Mucosa of gallbladder (tissue), 1 donor: Measurements from ENCODE around the gene EIF4E1B. TPM values are rescaled to one million over a fixed set of nuclear protein-coding genes. Genes with fewer than 3 reads are reported as not detected.
A peak's percentile ranks its signal among the peaks of the same experiment; 100 is the strongest.
"Not testable (repeated sequence)": the region's sequence is repeated elsewhere in the genome, so short reads cannot be mapped to it uniquely, and the experiment has no call there.

ENCODE experiments used
- DNase-seq: peaks from one replicate; pipeline ENCODE4 v3.0.0-alpha.2; 2020; ENCODE audit warnings: low spot score
- total RNA-seq: library from RNA; stranded (reverse); gene quantifications from one replicate; pipeline ENCODE4 v1.2.1, GENCODE V29; 2021
- donor health status: DM: no; HTN: no; CAD: no.

The EIF4E1B gene, protein sequence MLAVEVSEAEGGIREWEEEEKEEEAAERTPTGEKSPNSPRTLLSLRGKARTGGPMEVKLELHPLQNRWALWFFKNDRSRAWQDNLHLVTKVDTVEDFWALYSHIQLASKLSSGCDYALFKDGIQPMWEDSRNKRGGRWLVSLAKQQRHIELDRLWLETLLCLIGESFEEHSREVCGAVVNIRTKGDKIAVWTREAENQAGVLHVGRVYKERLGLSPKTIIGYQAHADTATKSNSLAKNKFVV
- total RNA-seq = not detected

DNA sequence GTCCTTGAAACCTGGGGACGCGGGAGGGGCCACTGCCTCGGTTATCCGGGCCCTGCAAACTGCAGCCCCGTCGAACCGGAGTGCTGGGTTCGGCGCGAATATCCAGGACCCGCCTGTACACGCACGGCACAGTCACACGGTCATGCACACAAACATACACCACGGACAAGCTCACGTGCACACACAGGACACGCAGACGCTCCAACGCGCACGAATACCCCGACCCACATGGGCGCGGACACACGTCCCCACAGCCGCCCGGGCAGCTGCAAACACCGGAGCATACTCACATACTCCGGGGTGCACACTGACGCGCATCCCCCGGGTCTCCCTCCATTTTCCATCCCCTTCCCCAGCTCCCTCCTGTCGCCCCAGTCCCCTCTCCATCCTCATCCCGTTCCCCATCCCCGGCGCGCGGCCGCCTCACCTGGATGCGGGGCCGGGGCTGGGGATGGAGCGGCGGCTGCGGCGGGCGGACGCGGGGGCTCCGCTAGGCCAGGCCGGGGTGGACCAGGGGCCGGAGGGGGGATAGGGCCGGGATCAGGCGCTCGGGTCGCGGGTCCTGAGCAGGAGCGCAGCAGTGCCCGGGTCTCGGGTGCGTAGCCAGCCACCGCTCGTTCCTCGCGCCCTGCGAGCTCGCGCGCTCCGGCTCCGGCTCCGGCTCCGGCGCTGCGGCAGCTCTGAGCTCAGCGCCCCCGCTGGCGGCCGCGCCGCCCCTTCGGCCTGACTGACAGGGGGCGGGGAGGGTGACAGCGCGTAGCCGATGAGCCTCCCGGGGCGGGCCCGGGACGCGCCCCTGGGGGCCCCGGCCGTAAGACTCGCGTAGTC, at the start of gene EIF4E1B, which contains the start of gene SNCB:
EIF4E1B (plus strand) TSS at position 823 of the 828 bp plus-strand sequence. CDS start 12,113 bp downstream, outside the sequence.
SNCB (minus strand) TSS at position 682 of the 828 bp plus-strand sequence. CDS start 880 bp downstream, outside the sequence.
- no peak for DNase-seq

DNA sequence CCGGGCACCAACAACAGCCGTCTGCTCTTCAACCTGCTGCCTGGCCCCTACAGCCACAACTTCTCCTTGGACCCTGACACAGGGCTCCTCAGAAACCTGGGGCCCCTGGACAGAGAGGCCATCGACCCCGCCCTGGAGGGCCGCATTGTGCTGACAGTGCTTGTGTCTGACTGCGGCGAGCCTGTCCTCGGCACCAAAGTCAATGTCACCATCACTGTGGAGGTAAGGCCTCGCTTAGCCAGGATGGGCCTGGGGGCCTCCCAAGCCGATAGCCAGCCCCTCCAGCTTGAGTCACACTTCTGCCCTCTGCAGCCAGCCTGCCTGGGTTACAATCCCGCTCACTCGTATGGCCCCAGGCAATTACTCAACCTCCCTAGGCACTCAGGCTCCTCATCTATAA, 49.1 kb upstream of the EIF4E1B start:
- no peak for DNase-seq

DNA sequence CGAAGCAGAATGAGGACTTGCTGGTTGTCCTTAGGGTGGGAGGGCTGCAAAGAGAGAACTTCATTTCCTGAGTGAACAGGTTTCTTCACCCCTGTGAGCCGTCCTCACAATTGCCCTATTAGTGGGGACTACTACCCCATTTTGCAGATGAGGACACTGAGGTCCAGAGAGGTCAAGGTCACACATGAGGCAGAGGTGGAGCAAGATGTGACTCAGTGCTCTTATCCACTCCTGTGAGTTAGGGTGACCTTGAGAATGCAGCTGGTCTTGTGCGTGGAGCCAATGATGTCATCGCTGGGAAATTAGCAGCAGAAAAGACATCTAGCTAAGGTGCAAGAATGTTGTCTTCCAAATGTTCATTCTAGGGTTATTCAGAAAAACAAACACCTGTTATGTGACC, 47.4 kb upstream of the EIF4E1B start:
- no peak for DNase-seq

DNA sequence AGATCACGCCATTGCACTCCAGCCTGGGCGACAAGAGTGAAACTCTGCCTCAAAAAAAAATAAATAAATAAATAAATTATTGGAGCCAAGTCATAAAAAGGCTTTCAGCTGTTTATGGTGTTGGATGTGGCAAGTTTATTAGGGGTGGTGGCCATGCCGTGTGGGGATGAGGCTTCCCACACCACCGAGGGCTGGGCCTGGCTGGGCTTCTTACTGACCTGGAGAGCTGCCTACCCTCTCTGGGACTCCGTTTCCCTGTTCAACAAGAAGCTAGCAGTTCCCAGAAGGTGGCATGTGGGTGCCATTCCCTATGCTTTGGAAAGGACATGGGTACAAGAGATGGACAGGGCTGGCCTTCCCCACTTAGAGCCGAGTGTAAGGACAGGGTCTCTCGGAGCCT, 43.1 kb upstream of the EIF4E1B start:
- DNase-seq = no peak

DNA sequence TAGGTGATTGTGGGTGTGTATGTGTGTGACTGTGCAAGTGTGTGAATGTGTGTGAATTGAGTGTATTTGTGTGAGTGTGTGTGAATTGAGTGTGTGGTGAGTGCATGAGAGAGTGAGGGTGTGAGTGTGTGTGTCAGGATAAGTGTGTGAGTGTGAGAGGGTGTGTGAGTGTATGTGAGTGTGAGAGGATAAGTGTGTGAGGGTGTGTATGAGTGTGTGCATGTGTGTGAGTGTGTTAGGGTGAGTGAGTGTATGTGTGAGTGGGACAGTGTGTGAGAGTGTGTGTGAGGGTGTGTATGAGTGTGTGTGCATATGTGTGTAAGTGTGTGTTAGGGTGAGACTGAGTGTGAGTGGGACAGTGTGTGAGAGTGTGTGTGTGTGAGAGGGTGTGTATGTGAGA, 42.2 kb upstream of the EIF4E1B start:
- no peak for DNase-seq

DNA sequence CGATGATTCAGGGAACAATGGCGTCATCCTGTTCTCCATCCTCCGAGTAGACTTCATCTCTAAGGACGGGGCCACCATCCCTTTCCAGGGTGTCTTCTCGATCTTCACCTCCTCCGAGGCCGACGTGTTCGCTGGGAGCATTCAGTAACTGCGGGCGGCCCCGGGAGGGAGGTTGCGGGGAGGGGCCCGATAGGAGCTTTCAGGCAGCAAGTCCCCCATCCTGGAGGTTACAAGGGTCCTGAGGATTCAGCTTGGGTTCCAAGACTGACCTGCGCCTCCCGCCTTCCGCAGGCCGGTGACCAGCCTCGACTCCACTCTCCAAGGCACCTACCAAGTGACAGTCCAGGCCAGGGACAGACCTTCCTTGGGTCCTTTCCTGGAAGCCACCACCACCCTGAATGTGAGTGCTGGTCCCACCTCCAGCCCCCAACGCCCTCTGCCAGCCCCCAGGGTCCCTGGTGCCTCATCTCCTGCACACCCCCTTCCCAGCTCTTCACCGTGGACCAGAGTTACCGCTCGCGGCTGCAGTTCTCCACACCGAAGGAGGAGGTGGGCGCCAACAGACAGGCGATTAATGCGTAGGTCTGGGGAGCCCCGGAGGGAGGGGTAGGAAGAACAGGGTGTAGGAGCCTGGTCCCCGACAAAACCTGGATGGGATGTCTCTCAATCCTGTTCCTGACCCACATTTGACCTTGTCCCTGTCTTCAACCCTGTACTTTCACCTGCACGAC, 41.3 kb upstream of the EIF4E1B start:
- no peak for DNase-seq

DNA sequence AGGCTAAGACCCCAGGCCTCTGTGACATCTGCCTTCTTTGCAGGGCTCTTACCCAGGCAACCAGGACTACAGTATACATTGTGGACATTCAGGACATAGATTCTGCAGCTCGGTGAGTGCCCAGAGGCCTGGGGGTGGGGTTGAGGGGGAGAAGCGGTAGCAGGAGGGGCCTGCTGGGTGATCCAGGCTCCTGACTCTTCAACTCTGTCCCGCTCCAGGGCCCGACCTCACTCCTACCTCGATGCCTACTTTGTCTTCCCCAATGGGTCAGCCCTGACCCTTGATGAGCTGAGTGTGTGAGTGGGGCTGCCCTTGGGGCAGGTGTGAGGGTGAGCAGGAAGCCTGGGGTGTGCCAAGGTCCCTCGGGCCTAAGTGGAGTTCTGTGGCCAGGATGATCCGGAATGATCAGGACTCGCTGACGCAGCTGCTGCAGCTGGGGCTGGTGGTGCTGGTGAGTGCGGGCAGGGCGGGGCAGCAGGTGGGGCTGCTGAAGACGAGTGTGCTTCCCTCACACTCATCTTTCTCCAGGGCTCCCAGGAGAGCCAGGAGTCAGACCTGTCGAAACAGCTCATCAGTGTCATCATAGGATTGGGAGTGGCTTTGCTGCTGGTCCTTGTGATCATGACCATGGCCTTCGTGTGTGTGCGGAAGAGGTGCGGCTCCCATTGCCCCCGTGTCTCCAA, 40.3 kb upstream of the EIF4E1B start:
- no peak for DNase-seq

DNA sequence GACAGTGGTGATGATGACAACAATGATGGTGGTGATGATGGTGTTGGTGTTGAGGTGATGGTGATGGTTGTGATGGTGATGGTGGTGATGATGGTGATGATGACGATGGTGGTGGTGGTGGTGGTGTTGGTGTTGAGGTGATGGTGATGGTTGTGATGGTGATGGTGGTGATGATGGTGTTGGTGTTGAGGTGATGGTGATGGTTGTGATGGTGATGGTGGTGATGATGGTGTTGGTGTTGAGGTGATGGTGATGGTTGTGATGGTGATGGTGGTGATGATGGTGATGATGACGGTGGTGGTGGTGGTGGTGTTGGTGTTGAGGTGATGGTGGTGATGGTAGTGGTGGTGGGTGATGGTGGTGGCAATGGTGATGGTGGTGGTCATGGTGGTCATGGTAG, 38.8 kb upstream of the EIF4E1B start:
- DNase-seq = not testable (repeated sequence)

DNA sequence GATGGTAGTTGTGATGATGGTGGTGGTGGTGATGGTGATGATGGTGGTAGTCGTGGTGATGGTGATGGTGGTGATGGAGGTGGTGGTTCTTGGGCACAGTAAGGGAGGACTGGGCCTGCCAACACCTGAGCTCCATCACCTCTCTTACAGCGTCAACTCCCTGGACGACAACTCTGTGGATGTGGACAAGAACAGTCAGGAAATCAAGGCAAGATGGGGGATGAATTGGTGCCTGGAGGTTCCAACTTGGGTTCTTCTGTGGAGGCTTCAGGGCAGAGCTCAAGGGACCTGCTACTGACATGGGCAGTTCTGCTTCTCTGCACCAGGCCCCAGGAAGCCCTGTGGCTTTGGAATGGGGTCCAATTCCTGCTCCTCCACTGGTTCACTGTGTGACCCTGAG, 37.9 kb upstream of the EIF4E1B start:
- DNase-seq = no peak

DNA sequence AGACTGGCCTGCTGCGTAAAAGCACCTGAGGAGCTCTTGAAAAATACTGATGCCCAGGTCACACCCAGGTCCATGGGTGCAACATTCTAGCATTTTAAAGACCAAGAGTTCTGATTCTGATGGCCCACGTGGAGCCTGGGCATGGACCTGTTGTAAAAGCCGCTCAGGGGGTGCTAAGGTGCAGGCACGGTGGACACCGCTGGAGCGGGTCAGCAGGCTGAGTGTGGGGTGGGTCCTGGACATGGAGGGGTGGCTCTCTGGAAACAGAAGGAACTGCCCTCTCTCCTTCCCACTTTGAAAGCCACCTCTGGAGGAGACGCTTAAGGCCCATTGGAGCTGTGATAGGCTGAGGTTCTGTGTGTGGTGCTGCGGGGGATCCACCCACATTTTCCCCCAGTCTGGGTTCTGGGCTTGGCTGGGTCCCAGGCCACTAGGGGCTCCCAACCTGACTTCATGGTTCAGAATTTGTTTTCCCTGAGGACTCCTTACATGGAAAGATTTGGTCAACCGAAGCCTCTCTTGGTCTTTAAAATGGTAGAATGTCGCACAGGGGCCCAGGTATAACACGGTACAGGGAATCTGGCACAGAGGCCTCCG, 37.1 kb upstream of the EIF4E1B start:
- DNase-seq = no peak

DNA sequence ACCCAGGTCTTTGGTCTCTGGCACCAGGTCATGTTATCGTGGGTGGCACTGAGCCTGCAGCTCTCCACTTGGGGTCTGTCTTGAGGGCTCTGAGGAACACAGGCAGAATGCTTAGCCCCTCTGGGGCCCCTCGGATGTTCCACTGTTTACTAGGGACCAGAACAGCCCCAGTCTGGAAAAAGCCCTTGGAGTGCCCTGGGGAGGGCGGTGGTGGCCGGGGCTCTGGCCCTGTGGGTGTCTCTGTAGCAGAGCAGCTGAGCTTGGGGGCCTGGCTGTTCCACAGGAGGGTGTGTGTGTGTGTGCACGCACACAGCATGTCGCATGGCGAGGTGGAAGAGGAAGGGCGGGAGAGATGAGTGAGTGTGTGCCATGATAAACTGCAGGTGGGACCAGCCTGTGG, 35.9 kb upstream of the EIF4E1B start:
- no peak for DNase-seq

DNA sequence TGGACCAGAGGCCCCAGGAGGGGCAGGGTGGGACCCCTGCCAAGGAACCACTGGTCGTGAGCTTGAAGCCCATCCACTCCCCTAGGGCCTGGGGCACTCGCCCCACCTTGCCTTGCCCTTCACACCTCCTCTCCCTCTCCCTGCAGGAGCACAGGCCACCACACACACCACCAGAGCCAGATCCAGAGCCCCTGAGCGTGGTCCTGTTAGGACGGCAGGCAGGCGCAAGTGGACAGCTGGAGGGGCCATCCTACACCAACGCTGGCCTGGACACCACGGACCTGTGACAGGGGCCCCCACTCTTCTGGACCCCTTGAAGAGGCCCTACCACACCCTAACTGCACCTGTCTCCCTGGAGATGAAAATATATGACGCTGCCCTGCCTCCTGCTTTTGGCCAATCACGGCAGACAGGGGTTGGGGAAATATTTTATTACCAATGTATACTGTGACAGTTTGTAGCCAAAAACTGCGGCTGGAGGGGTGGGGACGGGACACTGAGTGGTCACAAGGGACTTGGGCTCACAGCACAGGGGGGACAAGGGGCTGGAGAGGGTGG, 35.0 kb upstream of the EIF4E1B start:
- DNase-seq = no peak

DNA sequence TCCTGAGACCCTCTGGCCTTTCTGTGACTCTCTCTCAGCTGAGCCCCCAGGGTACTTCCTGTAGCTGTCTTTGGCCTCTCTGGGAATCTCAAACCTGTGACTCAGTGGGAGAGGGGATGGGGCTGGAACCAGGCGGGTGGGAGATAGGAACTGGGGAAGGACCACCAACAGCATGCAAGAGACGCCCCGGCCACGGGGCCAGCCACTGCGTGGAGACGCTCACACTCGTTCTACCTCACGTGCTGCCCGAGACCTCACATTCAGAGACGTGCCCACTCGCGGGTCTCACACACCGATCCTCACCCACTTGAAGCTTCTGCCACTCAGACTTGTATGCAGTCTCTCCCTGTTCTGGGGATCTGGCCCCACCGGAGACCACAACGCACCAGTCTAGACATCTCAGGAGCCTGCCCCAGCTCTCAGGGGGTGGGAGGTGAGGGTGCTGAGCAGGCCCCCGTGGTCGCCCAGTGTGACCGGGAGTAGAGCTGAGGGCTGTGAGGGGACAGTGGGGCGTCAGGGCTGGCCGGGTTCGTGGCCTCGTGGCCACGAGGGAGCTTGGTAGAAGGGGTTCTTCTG, 34.3 kb upstream of the EIF4E1B start:
- no peak for DNase-seq

DNA sequence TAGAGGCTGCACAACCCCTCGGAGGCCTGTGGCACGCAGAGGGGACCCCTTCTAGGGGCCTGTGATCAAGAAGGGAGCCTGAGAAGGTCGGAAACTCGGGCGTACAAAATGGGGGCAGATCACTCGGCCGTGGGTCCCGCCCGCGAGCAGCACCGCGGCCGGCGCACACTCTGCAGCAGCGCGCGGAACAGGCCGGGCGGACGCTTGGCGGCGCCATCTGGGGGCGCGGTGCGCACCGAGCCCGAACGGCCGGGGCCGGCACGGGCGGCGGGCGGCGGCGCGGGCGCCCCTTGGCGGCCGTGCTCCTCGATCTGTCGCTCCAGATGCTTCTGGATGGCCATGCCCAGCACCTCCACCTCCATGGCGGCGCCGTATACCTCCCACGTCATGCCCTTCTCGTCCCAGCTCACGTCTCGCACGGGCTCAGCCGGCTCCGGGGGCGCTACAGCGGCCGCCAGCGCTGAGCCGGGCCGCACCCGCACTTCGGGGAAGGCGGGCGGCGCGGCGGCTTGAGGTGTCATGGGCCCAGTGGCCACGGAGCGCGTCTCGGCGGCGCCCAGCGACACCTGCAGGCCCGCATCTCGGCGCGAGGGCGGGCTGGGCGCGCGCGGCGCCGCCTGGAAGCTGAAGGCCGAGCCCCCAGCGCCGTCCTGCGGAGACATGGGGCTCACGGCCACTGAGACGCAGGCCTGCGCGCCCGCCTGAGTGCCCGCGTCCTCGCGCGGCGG, 33.6 kb upstream of the EIF4E1B start:
- DNase-seq = peak; percentile 48

DNA sequence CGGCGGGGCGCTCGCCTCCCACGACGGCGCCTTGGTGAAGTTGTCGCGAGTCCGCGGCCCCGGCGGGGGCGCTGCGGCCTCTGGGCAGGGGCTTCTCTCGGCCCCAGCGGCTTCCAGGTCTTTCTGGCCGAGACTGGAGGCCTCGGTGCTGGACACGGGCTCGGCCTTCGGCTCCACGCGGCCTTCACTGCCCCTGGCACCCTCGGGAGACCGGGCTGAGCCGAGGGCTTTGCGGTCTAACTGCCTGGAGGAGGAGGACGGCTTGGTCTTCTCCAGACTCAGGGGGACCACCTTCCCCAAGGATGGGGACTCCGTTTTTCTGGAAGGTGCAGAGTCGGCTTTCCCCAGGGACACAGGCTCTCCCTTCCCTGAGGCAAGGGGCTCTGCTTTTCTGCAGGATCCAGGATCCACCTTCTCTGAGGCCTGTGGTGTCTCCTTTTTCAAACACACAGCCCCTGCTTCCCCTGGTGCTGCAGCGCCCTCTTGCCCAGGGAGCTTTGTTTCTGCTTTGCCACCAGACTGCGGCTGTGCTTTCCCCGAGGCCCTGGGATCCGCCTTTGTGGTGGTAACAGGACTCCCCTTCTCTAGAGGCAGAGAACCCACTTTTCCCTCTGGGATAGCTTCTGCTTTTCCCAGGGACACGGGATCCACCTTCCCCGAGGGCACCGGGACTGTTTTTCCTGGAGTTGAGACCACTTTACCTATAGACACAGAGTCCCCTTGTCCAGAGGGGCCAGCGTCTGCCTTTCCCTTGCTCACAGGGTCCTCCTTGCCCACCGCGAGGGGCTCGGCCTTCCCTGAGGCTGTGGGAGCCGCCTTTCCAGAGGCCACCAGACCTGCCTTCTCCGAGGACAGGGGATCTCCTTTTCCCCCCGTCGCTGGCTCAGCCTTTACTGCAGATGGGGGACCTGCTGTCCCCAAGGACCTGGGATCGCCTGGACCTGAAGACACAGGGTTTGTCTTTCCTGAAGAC, 32.8 kb upstream of the EIF4E1B start:
- DNase-seq = no peak

DNA sequence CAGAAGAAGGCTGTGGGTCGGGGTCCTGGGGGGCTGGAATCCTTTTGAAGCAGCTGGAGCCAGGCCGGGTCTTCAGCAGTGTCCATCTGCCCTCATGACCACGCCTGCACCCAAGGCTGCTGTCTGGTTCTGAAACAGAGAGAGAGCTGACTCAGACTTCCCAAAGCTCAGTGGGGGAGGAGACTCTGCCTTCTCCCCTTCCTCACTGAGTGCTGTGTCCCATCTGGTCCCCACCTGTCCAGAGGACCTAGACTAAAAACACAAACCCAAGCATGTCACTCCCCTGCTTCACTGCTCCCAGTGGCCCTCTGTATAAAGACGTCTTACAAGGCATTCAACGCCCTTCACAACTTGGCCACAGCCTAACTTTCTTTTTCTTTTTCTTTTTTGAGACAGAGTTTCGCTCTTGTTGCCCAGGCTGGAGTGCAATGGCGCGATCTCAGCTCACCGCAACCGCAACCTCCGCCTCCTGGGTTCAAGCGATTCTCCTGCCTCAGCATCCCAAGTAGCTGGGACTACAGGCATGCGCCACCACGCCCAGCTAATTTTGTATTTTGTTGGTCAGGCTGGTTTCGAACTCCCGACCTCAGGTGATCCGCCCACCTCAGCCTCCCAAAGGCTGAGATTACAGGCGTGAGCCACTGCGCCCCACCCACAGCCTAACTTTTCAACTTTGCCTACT, 30.6 kb upstream of the EIF4E1B start:
- DNase-seq = not testable (repeated sequence)

DNA sequence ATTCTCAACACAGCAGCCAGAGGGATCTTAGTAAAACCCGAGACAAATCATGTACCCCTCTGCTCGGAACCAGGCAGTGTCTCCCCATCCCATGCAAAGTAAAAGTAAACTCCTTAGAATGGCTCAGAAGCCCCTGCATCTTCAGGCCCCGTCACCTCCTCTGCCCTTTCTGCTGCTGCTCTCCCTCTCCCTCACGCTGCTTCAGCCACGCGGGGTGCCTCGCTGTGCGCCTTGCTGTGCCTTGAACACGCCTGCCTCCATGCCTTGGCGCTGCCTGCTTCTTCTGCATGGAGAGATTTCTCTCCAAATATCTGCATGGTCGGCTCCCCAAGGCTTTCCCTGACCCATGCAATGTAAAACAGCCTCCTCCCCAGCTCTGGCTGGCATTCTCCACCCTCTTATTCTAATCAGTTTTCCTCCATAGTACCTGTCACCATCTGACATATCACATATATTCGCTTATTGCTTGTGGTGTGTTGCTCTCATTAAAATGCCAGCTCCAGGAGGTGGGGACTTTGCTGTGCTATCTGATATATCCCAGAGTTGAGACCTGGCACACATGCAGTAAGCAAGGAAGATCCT, 28.5 kb upstream of the EIF4E1B start:
- DNase-seq = no peak

DNA sequence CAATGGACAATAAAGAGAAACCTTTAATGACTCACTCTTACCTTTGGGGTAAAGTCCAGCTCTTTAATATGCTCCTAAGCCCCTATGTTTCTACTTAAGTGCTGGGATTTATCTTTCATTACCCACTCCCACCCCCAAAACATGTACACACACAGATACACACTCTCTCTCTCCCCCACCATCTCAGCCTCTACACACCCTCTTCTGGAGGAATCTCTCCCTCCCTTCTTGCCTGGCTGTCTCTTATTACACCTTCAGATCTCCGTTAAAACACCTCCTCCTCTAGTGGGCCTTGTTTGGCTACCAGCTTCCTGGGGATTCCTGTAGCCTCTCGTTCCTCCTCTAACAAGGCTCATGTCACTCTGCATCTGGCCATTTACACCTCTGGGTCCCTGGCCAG, 27.4 kb upstream of the EIF4E1B start:
- DNase-seq = no peak
